ENCODE measurements around the gene GEMIN7.

GRCh38 chr19:45051929-45052579 is 27.0 kb upstream of the GEMIN7 start:
- TF ChIP-seq REST (IDR thresholded peaks at IDR 0.05; ENCODE audit: low read depth) (no peak), YY1 (IDR thresholded peaks at IDR 0.05; ENCODE audit: low read depth) (no peak), NFIC (IDR thresholded peaks at IDR 0.05) (no peak), TCF12 (IDR thresholded peaks at IDR 0.05; ENCODE audit: low read depth) (no peak), RAD21 (IDR thresholded peaks at IDR 0.05; ENCODE audit: low read depth) (no peak)
